K562 (cell line): ENCODE results near the gene KRT28. TPM values are rescaled to one million over a fixed set of nuclear protein-coding genes. Genes with fewer than 3 reads are reported as not detected.

Experiments used
- BRCA1 ChIP-seq, 2 experiments: fragments of 450-650 bp in 1 of 2; sonication (generic) in 1 of 2; formaldehyde crosslinking in 1 of 2; IDR thresholded peaks; 2 replicates each; pipeline versions ENCODE4 v1.5.0 to v1.6.1; 2017 to 2020; ENCODE audit warnings: mild to moderate bottlenecking in 1 of 2, missing genetic modification reagents in 1 of 2
- CREB1 ChIP-seq, 2 experiments: sonication (generic) in 1 of 2; formaldehyde crosslinking in 1 of 2; IDR thresholded peaks; 2 replicates each; pipeline versions ENCODE4 v1.6.1 to v1.8.0; 2012 to 2022; ENCODE audit warnings: inconsistent platforms in 1 of 2, mild to moderate bottlenecking in 1 of 2, missing genetic modification reagents in 1 of 2, moderate library complexity in 1 of 2
- CTCFL ChIP-seq: IDR thresholded peaks from 2 replicates; pipeline ENCODE4 v1.6.1; 2011; ENCODE audit warnings: borderline replicate concordance, low read depth, mild to moderate bottlenecking, moderate library complexity, low read length; ENCODE audit not compliant: insufficient read depth, poor library complexity, severe bottlenecking
- HDAC1 ChIP-seq, 2 experiments: fragments of 450-650 bp; IDR thresholded peaks; 2 replicates each; pipeline ENCODE4 v1.6.1; 2016 to 2017; ENCODE audit warnings: inconsistent platforms in 1 of 2, mild to moderate bottlenecking in 1 of 2, moderate library complexity in 1 of 2
- HDAC8 ChIP-seq: fragments of 450-650 bp; IDR thresholded peaks from 2 replicates; pipeline ENCODE4 v1.6.1; 2016; ENCODE audit warnings: mild to moderate bottlenecking, missing genetic modification characterization, moderate library complexity, missing compliant biosample characterization
- MTA2 ChIP-seq: fragments of 450-650 bp; IDR thresholded peaks from 2 replicates; pipeline ENCODE4 v1.6.1; 2016; ENCODE audit warnings: low read depth
- MYC ChIP-seq, 2 experiments: fragments of 250-450 bp in 1 of 2; sonication (Bioruptor Pico) in 1 of 2; IDR thresholded peaks; 2 replicates each; pipeline versions ENCODE4 v1.5.1 to v1.6.1; 2012 to 2021; ENCODE audit warnings: low read depth in 2 of 2, borderline replicate concordance in 1 of 2, improper control_type of control experiment in 1 of 2, low read length in 1 of 2, mild to moderate bottlenecking in 1 of 2, moderate library complexity in 1 of 2
- NR1H2 ChIP-seq: sonication (generic); formaldehyde crosslinking; IDR thresholded peaks from 2 replicates; pipeline ENCODE4 v1.4.0; 2020; ENCODE audit warnings: mild to moderate bottlenecking, missing genetic modification reagents
- ZC3H4 ChIP-seq: sonication (generic); formaldehyde crosslinking; IDR thresholded peaks from 2 replicates; pipeline ENCODE4 v1.9.0; 2021; ENCODE audit warnings: missing genetic modification reagents, borderline replicate concordance
- ZNF75A ChIP-seq: fragments of 450-650 bp; formaldehyde crosslinking; IDR thresholded peaks from 2 replicates; pipeline ENCODE4 v1.4.0; 2020; ENCODE audit warnings: mild to moderate bottlenecking
- ZNF79 ChIP-seq: fragments of 250-450 bp; sonication (Bioruptor Pico); IDR thresholded peaks from 2 replicates; pipeline ENCODE4 v1.4.0; 2020; ENCODE audit warnings: low read depth, mild to moderate bottlenecking, moderate library complexity
- polyA plus RNA-seq, 8 experiments: library from polyadenylated mRNA; depleted of rRNA in 4 of 8; stranded (reverse) in 5 of 8; unstranded in 3 of 8; fragments of >200 nt; fragmentation: Nextera tagmentation in 2 of 8; fragmentation: Illumina TruSeq in 1 of 8; extraction: Ambion mirVana in 2 of 8; extraction: Trizol in 1 of 8; gene quantifications; 2 replicates each; pipeline versions ENCODE4 v1.2.1 to v1.2.3, GENCODE V29; 2011 to 2014; ENCODE audit warnings: inconsistent platforms in 1 of 8, missing spikeins in 1 of 8
- total RNA-seq, 7 experiments: library from RNA; depleted of rRNA in 6 of 7; stranded (reverse); fragments of >200 nt in 6 of 7; fragmentation: Illumina TruSeq in 2 of 7; extraction: Trizol in 2 of 7; gene quantifications; 2 replicates each; pipeline versions ENCODE4 v1.2.1 to v1.2.3, GENCODE V29; 2011 to 2021; ENCODE audit warnings: low replicate concordance in 1 of 7
- TF ChIP-seq, protein P1 (sequence below): fragments of 200-600 bp; sonication (generic); IDR thresholded peaks from one replicate; pipeline ENCODE4 v1.6.1; 2012; ENCODE audit warnings: mild to moderate bottlenecking, low read depth, low read length, inconsistent platforms

Gene KRT28
- total and polyA plus RNA-seq, 9 of the 15 experiments (the other 6 are each of a cell fraction or from before 2014, with no cell fraction given), result not detected

DNA sequence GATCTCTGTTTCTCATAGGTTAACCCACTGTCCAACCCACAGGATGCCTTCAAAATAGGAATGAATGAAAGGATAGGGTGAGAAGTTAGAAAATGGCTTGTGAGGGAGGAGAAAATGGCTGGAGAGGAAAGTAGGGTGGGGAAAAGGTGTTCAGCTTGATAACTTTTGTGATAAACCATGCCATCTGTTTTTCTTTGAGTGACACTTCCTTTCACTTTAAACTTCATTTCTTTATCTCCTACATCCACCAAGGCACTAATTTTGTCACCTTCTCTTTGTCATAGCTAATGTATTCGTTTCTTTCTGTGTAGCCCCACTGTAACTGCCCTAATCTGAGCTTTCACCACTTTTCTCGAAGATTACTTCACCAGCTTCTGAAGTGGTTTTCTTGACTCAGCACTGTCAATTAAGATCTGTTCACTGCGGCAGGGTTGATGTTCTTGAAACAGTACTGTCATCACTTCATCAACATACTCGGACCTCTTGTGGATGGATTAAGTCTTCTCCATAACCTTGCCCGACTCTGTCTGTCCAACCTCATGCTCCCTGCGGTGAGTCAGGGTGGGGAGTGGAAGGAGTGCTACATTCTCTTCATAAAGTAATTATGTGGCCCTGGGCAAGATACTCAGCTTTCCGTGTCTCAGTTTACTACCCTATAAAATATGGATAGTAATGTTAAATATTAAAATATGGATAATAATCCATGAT, 28.1 kb upstream of the KRT28 start (continued):
- no peak for TF ChIP-seq ZNF79 (CRISPR knock-in tag)
- TF ChIP-seq HDAC8, result no peak
- no peak for TF ChIP-seq ZC3H4 (CRISPR knock-in tag)
- TF ChIP-seq NR1H2, result no peak
- no peak for TF ChIP-seq BRCA1 (IDR thresholded peaks at IDR 0.05)
- TF ChIP-seq BRCA1 (CRISPR knock-in tag; IDR thresholded peaks at IDR 0.05), result no peak
- TF ChIP-seq ZNF75A (CRISPR knock-in tag), result no peak
- peak; percentile 63; the same call in 1 of the 2 replicates for TF ChIP-seq CREB1 (IDR thresholded peaks at IDR 0.05)
- no peak for TF ChIP-seq CREB1 (CRISPR knock-in tag; IDR thresholded peaks at IDR 0.05)
- peak; percentile 46; the same call in 1 of the 2 replicates for TF ChIP-seq MYC (IDR thresholded peaks at IDR 0.05; ENCODE audit: low read depth, low read length)
- no peak for TF ChIP-seq MYC (CRISPR knock-in tag; IDR thresholded peaks at IDR 0.05; ENCODE audit: borderline replicate concordance, low read depth)
- TF ChIP-seq MTA2, result peak; percentile 89
- peak; percentile 63 for TF ChIP-seq CTCFL
- TF ChIP-seq HDAC1 (IDR thresholded peaks at IDR 0.05), result peak; percentile 45 to 96; a peak in 2 of 4 replicates
- TF ChIP-seq, protein P1, sequence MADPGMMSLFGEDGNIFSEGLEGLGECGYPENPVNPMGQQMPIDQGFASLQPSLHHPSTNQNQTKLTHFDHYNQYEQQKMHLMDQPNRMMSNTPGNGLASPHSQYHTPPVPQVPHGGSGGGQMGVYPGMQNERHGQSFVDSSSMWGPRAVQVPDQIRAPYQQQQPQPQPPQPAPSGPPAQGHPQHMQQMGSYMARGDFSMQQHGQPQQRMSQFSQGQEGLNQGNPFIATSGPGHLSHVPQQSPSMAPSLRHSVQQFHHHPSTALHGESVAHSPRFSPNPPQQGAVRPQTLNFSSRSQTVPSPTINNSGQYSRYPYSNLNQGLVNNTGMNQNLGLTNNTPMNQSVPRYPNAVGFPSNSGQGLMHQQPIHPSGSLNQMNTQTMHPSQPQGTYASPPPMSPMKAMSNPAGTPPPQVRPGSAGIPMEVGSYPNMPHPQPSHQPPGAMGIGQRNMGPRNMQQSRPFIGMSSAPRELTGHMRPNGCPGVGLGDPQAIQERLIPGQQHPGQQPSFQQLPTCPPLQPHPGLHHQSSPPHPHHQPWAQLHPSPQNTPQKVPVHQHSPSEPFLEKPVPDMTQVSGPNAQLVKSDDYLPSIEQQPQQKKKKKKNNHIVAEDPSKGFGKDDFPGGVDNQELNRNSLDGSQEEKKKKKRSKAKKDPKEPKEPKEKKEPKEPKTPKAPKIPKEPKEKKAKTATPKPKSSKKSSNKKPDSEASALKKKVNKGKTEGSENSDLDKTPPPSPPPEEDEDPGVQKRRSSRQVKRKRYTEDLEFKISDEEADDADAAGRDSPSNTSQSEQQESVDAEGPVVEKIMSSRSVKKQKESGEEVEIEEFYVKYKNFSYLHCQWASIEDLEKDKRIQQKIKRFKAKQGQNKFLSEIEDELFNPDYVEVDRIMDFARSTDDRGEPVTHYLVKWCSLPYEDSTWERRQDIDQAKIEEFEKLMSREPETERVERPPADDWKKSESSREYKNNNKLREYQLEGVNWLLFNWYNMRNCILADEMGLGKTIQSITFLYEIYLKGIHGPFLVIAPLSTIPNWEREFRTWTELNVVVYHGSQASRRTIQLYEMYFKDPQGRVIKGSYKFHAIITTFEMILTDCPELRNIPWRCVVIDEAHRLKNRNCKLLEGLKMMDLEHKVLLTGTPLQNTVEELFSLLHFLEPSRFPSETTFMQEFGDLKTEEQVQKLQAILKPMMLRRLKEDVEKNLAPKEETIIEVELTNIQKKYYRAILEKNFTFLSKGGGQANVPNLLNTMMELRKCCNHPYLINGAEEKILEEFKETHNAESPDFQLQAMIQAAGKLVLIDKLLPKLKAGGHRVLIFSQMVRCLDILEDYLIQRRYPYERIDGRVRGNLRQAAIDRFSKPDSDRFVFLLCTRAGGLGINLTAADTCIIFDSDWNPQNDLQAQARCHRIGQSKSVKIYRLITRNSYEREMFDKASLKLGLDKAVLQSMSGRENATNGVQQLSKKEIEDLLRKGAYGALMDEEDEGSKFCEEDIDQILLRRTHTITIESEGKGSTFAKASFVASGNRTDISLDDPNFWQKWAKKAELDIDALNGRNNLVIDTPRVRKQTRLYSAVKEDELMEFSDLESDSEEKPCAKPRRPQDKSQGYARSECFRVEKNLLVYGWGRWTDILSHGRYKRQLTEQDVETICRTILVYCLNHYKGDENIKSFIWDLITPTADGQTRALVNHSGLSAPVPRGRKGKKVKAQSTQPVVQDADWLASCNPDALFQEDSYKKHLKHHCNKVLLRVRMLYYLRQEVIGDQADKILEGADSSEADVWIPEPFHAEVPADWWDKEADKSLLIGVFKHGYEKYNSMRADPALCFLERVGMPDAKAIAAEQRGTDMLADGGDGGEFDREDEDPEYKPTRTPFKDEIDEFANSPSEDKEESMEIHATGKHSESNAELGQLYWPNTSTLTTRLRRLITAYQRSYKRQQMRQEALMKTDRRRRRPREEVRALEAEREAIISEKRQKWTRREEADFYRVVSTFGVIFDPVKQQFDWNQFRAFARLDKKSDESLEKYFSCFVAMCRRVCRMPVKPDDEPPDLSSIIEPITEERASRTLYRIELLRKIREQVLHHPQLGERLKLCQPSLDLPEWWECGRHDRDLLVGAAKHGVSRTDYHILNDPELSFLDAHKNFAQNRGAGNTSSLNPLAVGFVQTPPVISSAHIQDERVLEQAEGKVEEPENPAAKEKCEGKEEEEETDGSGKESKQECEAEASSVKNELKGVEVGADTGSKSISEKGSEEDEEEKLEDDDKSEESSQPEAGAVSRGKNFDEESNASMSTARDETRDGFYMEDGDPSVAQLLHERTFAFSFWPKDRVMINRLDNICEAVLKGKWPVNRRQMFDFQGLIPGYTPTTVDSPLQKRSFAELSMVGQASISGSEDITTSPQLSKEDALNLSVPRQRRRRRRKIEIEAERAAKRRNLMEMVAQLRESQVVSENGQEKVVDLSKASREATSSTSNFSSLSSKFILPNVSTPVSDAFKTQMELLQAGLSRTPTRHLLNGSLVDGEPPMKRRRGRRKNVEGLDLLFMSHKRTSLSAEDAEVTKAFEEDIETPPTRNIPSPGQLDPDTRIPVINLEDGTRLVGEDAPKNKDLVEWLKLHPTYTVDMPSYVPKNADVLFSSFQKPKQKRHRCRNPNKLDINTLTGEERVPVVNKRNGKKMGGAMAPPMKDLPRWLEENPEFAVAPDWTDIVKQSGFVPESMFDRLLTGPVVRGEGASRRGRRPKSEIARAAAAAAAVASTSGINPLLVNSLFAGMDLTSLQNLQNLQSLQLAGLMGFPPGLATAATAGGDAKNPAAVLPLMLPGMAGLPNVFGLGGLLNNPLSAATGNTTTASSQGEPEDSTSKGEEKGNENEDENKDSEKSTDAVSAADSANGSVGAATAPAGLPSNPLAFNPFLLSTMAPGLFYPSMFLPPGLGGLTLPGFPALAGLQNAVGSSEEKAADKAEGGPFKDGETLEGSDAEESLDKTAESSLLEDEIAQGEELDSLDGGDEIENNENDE, result no peak
